CD4-positive, alpha-beta T cell (primary cell): ENCODE data around the gene PRKG1. TPM values are rescaled to one million over a fixed set of nuclear protein-coding genes. Genes with fewer than 3 reads are reported as not detected.

Source experiments
- ATAC-seq: fragments of 200-7000 bp; cut with Tn5 transposase; one replicate; pipeline ENCODE4 v1.10.0; 2022; ENCODE audit warnings: mild to moderate bottlenecking; ENCODE audit not compliant: poor library complexity
- CTCF ChIA-PET: fragments of 350-600 bp; sonication (Branson Sonifier 250); formaldehyde crosslinking; loops from one replicate; lab custom pipeline; 2021; ENCODE audit warnings: antibody characterized with exemption, inconsistent platforms; lab: Charles Lee
- POLR2A ChIA-PET: fragments of 350-600 bp; sonication (Branson Sonifier 250); formaldehyde crosslinking; loops from one replicate; lab custom pipeline; 2021; ENCODE audit warnings: antibody characterized with exemption, inconsistent platforms; lab: Charles Lee
- DNase-seq, 14 experiments: peaks; one replicate each; pipeline ENCODE4 v3.0.0-alpha.2; 2013 to 2020; ENCODE audit warnings: mixed read lengths in 2 of 14
- H3K27ac ChIP-seq, 2 donors: one replicate each; pipeline versions ENCODE4 v1.5.1 to v1.7.0; 2013; ENCODE audit warnings: low read length in 2 of 2, low read depth in 1 of 2, mild to moderate bottlenecking in 1 of 2
- H3K27me3 ChIP-seq, 2 experiments: 1 replicate in 1 of 2; 2 replicates in 1 of 2; pipeline versions ENCODE4 v1.6.1 to v1.7.0; 2013; ENCODE audit warnings: low read length in 2 of 2, control low read depth in 1 of 2, mild to moderate bottlenecking in 1 of 2, moderate library complexity in 1 of 2; ENCODE audit not compliant: insufficient read depth in 2 of 2, control insufficient read depth in 1 of 2
- H3K36me3 ChIP-seq: one replicate; pipeline ENCODE4 v1.6.1; 2013; ENCODE audit warnings: low read length, control low read depth; ENCODE audit not compliant: insufficient read depth
- H3K4me1 ChIP-seq: one replicate; pipeline ENCODE4 v1.6.1; 2013; ENCODE audit warnings: low read length, control low read depth; ENCODE audit not compliant: insufficient read depth
- H3K4me3 ChIP-seq: one replicate; pipeline ENCODE4 v1.5.1; 2013; ENCODE audit warnings: mild to moderate bottlenecking, low read length, moderate library complexity
- H3K9me3 ChIP-seq, 2 experiments: 1 replicate in 1 of 2; 2 replicates in 1 of 2; pipeline versions ENCODE4 v1.6.1 to v1.7.0; 2013; ENCODE audit warnings: low read length in 2 of 2, mild to moderate bottlenecking in 2 of 2, control low read depth in 1 of 2, moderate library complexity in 1 of 2; ENCODE audit not compliant: control insufficient read depth in 1 of 2, insufficient read depth in 1 of 2
- H3K27ac Mint-ChIP-seq: one replicate; pipeline ENCODE4 v1.8.0; 2020; ENCODE audit warnings: mixed read lengths
- H3K27me3 Mint-ChIP-seq: one replicate; pipeline ENCODE4 v1.8.0; 2021; ENCODE audit warnings: mixed read lengths
- H3K36me3 Mint-ChIP-seq: one replicate; pipeline ENCODE4 v1.8.0; 2021; ENCODE audit warnings: low read depth, mixed read lengths
- H3K4me1 Mint-ChIP-seq: one replicate; pipeline ENCODE4 v1.8.0; 2021; ENCODE audit warnings: low read depth, mixed read lengths
- H3K4me3 Mint-ChIP-seq: one replicate; pipeline ENCODE4 v1.8.0; 2020; ENCODE audit warnings: mild to moderate bottlenecking, mixed read lengths
- H3K9me3 Mint-ChIP-seq: one replicate; pipeline ENCODE4 v1.8.0; 2020; ENCODE audit warnings: mixed read lengths
- CTCF ChIP-seq: fragments of 200-600 bp; IDR thresholded peaks from one replicate; pipeline ENCODE4 v1.8.0; 2022; ENCODE audit warnings: antibody characterized with exemption, mild to moderate bottlenecking
- intact Hi-C, 2 experiments: fragments of 100-400 bp; cut with DNase I in 1 of 2; cut with micrococcal nuclease in 1 of 2; formaldehyde crosslinking; loops; one replicate each; pipeline versions ENCODE4 v1.15.1 to v1.9.0; 2023 to 2025; cut with DNase I, micrococcal nuclease
- total RNA-seq, 174 experiments: library from RNA in 2 of 174; stranded (reverse) in 2 of 174; gene quantifications; one replicate each; pipeline ENCODE4 v1.2.3 and lab custom pipeline; 2021 to 2026

Gene PRKG1
- total RNA-seq, 2 experiments from 2014 or later = 0.31 TPM; not detected in 1

- H3K4me1 Mint-ChIP-seq = no peaks in the 10 kb centered on the region
- TF ChIP-seq CTCF = no peak
- H3K36me3 Mint-ChIP-seq = no peaks in the 10 kb centered on the region
- DNase-seq (peak in 1 of 14 experiments; percentile 15), ATAC-seq (no peak)
- Histone ChIP-seq H3K27ac (no peak overlapping the region), H3K4me3 (no peak overlapping the region), H3K36me3 (no peaks in the 10 kb centered on the region), H3K9me3 (no peaks in the 10 kb centered on the region), H3K4me1 (no peaks in the 10 kb centered on the region), H3K27me3 (no peaks in the 10 kb centered on the region)
- no peaks in the 10 kb centered on the region for H3K9me3 Mint-ChIP-seq
- CTCF ChIA-PET = interaction anchor here (1.0 kb wide), 1 partner anchor 12 kb away, joined by 3 read pairs; no protein-coding TSS in a partner anchor
- H3K27me3 Mint-ChIP-seq = peaks cover 4% of the 10 kb centered on the region
- H3K27ac Mint-ChIP-seq = no peak overlapping the region
- H3K4me3 Mint-ChIP-seq = no peak overlapping the region
- POLR2A ChIA-PET = no interaction called here
- intact Hi-C loops = no loop called here
Measured at GRCh38 chr10:51892965-51893658, 818.8 kb downstream of the PRKG1 start.

- ATAC-seq (no peak), DNase-seq (no peak)
- POLR2A ChIA-PET = no interaction called here
- no peak overlapping the region for H3K4me3 Mint-ChIP-seq
- peaks cover 4% of the 10 kb centered on the region for H3K27me3 Mint-ChIP-seq
- H3K9me3 Mint-ChIP-seq = no peaks in the 10 kb centered on the region
- TF ChIP-seq CTCF = no peak
- Histone ChIP-seq H3K27me3 (no peaks in the 10 kb centered on the region), H3K27ac (no peak overlapping the region), H3K4me1 (no peaks in the 10 kb centered on the region), H3K36me3 (no peaks in the 10 kb centered on the region), H3K9me3 (no peaks in the 10 kb centered on the region), H3K4me3 (no peak overlapping the region)
- intact Hi-C loops = no loop called here
- H3K27ac Mint-ChIP-seq = no peak overlapping the region
- CTCF ChIA-PET = no interaction called here
- H3K4me1 Mint-ChIP-seq = no peaks in the 10 kb centered on the region
- H3K36me3 Mint-ChIP-seq = no peaks in the 10 kb centered on the region
Measured at GRCh38 chr10:51894771-51895578, 820.7 kb downstream of the PRKG1 start.

GRCh38 chr10:51896849-51897248, 822.6 kb downstream of the PRKG1 start:
- Mint-ChIP-seq H3K36me3 (no peaks in the 10 kb centered on the region), H3K9me3 (no peaks in the 10 kb centered on the region), H3K27ac (no peak overlapping the region), H3K4me1 (no peaks in the 10 kb centered on the region), H3K4me3 (no peak overlapping the region), H3K27me3 (no peaks in the 10 kb centered on the region)
- DNase-seq (no peak), ATAC-seq (no peak)
- Histone ChIP-seq H3K4me1 (no peaks in the 10 kb centered on the region), H3K4me3 (no peak overlapping the region), H3K27me3 (no peaks in the 10 kb centered on the region), H3K36me3 (no peaks in the 10 kb centered on the region), H3K9me3 (no peaks in the 10 kb centered on the region), H3K27ac (no peak overlapping the region)
- intact Hi-C loops = no loop called here
- no peak for TF ChIP-seq CTCF
- POLR2A ChIA-PET = no interaction called here
- CTCF ChIA-PET = no interaction called here
